Astrocyte of the cerebellum (primary cell): Measurements from ENCODE around the gene C22orf31.
A peak's percentile ranks its signal among the peaks of the same experiment; 100 is the strongest.

Source experiments
- DNase-seq: peaks from one replicate; pipeline ENCODE4 v3.0.0-alpha.2; 2011; ENCODE audit warnings: low read depth
- H3K4me3 ChIP-seq: 2 replicates; pipeline ENCODE4 v1.5.1; 2011; ENCODE audit warnings: mild to moderate bottlenecking, low read depth, low read length, moderate library complexity
- in situ Hi-C: cut with HindIII; loops from 2 replicates; pipeline ENCODE4 v1.10.0; 2017; ENCODE audit warnings: low sequenced_read_pairs
- TF ChIP-seq, protein P1 (sequence below): IDR thresholded peaks from 2 replicates; pipeline ENCODE4 v1.5.1; 2012; ENCODE audit warnings: low read length, low read depth, moderate library complexity, mild to moderate bottlenecking; ENCODE audit errors: missing control alignments

Gene C22orf31

DNA sequence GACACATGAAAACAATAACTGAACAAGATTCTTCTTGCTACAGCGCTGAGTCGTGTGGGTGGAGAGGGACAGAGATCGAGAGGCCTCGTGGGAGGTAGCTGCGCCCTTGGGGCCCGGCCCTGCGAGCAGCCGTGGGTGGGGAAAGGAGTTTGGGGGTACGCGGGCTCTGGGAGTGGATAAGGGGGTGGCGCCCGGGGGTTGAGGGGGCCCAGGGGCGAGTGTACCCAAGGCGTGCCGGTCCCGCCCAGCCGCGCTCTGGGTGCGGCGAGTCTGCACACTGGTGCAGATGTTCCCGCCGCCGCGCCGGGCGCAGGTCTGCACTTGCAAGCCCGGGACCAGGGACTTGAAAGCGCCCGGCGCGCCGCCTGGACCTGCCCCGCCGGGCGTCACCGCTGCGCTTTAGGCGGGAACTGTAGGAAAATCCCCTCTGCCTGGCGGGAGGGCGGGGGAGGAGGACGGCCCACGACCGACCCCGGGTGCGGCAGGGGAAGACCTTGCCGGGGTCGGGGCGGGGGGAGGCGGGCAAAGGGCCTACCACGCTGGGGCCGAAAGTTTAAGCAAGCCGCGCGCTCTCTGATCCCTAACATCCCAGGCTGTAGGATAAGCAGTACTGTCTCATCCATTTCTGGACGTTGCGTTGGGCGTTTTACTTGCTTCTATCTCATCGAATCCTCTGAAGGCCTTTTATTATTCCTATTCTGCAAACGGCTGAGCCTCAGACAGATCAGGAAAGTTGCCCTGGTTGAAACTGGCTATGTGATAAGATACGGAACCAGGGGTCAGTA is 9.8 kb upstream of the C22orf31 start:
- no peak for DNase-seq
- TF ChIP-seq, protein P1, sequence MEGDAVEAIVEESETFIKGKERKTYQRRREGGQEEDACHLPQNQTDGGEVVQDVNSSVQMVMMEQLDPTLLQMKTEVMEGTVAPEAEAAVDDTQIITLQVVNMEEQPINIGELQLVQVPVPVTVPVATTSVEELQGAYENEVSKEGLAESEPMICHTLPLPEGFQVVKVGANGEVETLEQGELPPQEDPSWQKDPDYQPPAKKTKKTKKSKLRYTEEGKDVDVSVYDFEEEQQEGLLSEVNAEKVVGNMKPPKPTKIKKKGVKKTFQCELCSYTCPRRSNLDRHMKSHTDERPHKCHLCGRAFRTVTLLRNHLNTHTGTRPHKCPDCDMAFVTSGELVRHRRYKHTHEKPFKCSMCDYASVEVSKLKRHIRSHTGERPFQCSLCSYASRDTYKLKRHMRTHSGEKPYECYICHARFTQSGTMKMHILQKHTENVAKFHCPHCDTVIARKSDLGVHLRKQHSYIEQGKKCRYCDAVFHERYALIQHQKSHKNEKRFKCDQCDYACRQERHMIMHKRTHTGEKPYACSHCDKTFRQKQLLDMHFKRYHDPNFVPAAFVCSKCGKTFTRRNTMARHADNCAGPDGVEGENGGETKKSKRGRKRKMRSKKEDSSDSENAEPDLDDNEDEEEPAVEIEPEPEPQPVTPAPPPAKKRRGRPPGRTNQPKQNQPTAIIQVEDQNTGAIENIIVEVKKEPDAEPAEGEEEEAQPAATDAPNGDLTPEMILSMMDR: no peak
- in situ Hi-C loops: no loop called here
- peak overlapping the region; percentile 20 for H3K4me3 ChIP-seq

DNA sequence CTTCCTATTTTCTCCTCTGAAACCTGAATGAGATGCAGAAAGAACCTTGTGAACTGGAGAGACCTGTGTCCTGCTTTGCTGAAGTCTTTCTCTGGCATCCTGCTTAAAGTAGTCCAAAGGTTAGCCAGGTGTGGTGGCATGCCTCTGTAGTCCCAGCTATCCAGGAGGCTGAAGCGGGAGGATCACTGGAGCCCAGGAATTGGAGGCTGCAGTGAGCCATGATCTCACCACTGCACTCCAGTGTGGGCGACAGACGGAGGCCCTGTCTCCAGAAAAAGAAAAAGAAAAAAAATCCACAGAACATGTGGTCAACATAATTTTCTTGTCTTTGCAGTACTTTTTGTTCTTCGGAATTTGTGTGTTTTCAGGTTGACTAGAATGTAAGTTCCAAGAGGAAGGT is 8.9 kb upstream of the C22orf31 start:
- DNase-seq: no peak
- TF ChIP-seq, protein P1: no peak
- H3K4me3 ChIP-seq: no peak overlapping the region
- in situ Hi-C loops: no loop called here

DNA sequence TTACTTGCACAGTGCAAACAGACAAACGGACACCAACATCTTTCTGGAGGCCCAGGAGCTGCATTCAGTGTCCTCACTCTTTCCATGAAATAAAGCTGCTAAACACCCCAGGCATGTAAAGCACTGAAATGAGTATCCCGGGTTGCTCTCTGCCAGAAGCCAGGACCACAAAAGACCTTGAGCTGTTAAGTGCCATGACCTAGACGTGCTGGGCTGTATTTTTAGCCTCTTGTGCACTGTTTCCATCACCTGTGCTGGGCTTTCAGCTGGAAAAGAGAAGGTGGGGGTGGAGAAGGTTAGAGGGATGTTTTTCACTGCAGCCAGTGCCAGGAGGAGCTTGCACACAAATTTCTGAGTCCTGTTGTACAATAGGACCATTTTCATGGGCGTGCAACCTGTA is 7.8 kb upstream of the C22orf31 start:
- TF ChIP-seq, protein P1: no peak
- no peak overlapping the region for H3K4me3 ChIP-seq
- in situ Hi-C loops: no loop called here
- DNase-seq: no peak

DNA sequence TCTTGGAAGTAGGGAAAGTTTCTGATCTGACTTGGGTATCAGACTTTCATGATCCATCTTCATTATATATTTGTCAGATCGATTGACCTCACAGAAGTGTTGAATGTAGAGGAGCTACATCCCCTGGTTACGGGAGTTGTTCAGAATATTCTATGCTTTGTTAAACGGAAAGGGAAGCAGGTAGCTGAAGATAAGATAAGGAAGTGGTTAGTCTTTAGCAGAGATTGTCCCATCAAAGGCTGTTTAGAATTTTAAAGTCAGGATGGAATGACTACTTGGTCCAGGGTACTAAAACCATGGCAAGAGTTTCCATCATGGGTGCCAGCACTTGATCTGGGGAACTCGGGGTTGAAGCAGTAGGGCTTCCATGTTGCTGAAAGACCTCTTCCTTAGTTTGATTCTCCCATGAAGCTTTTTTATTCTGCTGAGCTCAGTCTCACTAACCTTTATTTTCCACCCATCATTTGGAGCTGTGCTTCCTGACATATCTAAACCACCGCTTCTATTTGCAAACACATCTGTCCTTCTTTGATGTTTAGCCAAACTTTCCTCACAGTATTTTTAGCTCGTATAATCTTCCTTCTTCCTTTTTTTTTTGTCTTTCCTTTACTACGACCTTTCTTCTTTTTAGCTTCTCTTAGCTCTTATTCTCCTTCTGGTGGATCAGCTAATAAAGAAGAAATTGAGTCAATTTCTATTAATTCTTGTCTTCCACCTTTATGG is 4.0 kb upstream of the C22orf31 start:
- no peak for DNase-seq
- in situ Hi-C loops: no loop called here
- no peak overlapping the region for H3K4me3 ChIP-seq
- TF ChIP-seq, protein P1: no peak

DNA sequence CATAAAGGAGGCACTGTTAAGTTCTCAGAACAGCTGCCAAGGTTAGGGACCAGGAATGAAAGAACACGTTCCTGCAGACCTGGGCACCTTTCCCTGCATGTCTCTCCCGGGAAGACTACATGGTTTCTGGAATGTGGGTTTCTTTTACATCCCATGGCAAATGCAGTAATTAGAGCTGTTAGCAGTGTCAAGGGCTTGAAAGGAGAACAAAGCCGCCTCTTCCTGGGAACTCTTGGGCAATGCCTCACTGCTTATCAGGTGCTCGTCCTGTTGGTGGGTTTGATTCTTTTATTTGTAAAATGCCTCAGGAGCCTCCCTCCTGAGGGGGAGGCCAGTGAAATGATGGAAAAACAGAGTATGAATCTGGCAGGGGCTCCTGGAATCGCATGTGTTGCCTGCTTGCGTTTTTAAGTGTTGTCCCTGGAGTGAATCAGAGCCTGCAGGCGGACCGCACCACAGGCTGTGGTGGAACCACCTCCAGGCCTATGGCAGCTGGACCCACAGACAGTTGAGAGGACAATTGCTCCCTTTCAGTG is 723 bp upstream of the C22orf31 start:
- in situ Hi-C loops: no loop called here
- no peak for DNase-seq
- no peak overlapping the region for H3K4me3 ChIP-seq
- TF ChIP-seq, protein P1: no peak

DNA sequence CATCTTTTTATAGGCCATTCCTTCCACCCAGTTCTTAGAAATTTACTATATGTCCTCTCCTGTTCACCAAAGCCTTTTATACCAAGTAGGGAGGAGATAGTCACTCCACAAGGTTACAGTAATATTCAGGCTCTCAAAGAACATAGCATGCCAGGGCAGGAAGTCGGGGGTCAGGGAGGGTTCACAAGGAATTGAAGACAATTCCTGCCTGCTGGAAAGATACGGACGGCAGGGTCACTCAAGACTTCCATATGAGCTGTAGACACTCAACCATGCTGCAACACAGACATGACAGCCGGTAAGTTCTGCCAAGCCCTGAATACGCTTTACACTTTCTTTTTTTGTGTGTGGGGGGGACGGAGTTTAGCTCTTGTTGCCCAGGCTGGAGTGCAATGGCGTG is 700 bp downstream of the C22orf31 start:
- no peak for DNase-seq
- in situ Hi-C loops: no loop called here
- no peak overlapping the region for H3K4me3 ChIP-seq
- TF ChIP-seq, protein P1: no peak
